ENCODE data around the gene FBLN2.

DNA sequence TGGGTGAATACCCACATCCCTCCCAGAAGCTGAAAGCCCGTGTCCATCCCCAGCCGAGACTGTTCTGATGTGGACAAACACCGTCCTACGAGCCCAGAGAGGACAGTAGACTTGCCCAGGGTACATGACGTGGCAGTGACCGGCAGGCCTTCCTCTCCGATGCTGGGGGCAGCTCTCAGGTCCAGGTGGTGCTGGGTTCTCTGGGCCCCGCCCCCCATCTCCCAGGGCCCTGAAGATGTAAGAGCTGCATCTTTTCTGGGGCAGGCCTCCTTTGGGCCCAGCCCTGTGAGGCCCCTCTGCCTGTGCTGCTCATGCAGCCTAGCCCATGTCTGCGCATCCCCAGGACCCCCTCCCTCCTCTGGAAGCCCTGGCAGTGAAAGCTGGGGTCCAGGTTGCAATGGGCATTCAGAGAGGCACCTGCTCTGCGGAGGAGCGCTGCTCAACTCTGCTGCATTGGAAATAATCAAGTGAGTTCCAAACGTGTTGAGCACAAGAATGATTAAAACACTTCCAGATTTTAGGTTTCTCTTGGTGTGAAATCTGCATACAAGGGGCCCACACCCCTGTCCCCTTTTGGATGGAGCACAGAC is 71.9 kb downstream of the FBLN2 start:
- TF ChIP-seq POLR2A (IDR thresholded peaks at IDR 0.05; ENCODE audit: low read length) = no peak
- TF ChIP-seq, protein P1, sequence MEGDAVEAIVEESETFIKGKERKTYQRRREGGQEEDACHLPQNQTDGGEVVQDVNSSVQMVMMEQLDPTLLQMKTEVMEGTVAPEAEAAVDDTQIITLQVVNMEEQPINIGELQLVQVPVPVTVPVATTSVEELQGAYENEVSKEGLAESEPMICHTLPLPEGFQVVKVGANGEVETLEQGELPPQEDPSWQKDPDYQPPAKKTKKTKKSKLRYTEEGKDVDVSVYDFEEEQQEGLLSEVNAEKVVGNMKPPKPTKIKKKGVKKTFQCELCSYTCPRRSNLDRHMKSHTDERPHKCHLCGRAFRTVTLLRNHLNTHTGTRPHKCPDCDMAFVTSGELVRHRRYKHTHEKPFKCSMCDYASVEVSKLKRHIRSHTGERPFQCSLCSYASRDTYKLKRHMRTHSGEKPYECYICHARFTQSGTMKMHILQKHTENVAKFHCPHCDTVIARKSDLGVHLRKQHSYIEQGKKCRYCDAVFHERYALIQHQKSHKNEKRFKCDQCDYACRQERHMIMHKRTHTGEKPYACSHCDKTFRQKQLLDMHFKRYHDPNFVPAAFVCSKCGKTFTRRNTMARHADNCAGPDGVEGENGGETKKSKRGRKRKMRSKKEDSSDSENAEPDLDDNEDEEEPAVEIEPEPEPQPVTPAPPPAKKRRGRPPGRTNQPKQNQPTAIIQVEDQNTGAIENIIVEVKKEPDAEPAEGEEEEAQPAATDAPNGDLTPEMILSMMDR (IDR thresholded peaks at IDR 0.05) = no peak
- no peak for TF ChIP-seq CBX8 (IDR thresholded peaks at IDR 0.05)
- TF ChIP-seq CEBPB (IDR thresholded peaks at IDR 0.05) = no peak
- no peak for TF ChIP-seq CHD4 (IDR thresholded peaks at IDR 0.05; ENCODE audit: borderline replicate concordance)
- TF ChIP-seq POLR2AphosphoS2 (conservative IDR thresholded peaks at IDR 0.05; ENCODE audit: low read length) = no peak
- TF ChIP-seq, protein P2, sequence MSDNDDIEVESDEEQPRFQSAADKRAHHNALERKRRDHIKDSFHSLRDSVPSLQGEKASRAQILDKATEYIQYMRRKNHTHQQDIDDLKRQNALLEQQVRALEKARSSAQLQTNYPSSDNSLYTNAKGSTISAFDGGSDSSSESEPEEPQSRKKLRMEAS (IDR thresholded peaks at IDR 0.05) = no peak
- TF ChIP-seq NPAS2 (CRISPR knock-in tag; IDR thresholded peaks at IDR 0.05; ENCODE audit: borderline replicate concordance) = no peak
- TF ChIP-seq SREBF2 (IDR thresholded peaks at IDR 0.05) = no peak
- no peak for TF ChIP-seq EP300 (IDR thresholded peaks at IDR 0.05)
- TF ChIP-seq FOSL2 (IDR thresholded peaks at IDR 0.05) = no peak
- no peak for TF ChIP-seq FOSL2 (CRISPR knock-in tag; IDR thresholded peaks at IDR 0.05)
- no peak for TF ChIP-seq KDM1A (IDR thresholded peaks at IDR 0.05; ENCODE audit: low read depth)
- no peak for TF ChIP-seq RNF2 (IDR thresholded peaks at IDR 0.05; ENCODE audit: borderline replicate concordance, low read depth)
- TF ChIP-seq EHMT2 (IDR thresholded peaks at IDR 0.05; ENCODE audit: low read depth) = no peak

Measured in A549 (cell line).